Panc1 (cell line): Measurements from ENCODE around the gene SLF2.

ENCODE experiments used
- POLR2AphosphoS5 ChIP-seq: IDR thresholded peaks from 2 replicates; pipeline ENCODE4 v1.6.1; 2012; ENCODE audit warnings: mild to moderate bottlenecking, low read depth, low read length, moderate library complexity
- SIN3A ChIP-seq: IDR thresholded peaks from 2 replicates; pipeline ENCODE4 v1.6.1; 2012; ENCODE audit warnings: low read depth, mild to moderate bottlenecking, low read length, moderate library complexity, borderline replicate concordance; ENCODE audit not compliant: insufficient read depth
- TCF7L2 ChIP-seq: IDR thresholded peaks from 2 replicates; pipeline ENCODE4 v1.6.1; 2011; ENCODE audit warnings: mild to moderate bottlenecking, low read depth, low read length, inconsistent platforms
- TF ChIP-seq, protein P1 (sequence below): fragments of 450-650 bp; IDR thresholded peaks from 2 replicates; pipeline ENCODE4 v1.5.1; 2017; ENCODE audit warnings: mild to moderate bottlenecking
- TF ChIP-seq, protein P2 (sequence below), 2 experiments: IDR thresholded peaks; 2 replicates each; pipeline ENCODE4 v1.6.1; 2011 to 2012; ENCODE audit warnings: low read depth in 2 of 2, control low read depth in 1 of 2, low read length in 1 of 2, mild to moderate bottlenecking in 1 of 2, moderate library complexity in 1 of 2; ENCODE audit not compliant: insufficient read depth in 1 of 2

DNA sequence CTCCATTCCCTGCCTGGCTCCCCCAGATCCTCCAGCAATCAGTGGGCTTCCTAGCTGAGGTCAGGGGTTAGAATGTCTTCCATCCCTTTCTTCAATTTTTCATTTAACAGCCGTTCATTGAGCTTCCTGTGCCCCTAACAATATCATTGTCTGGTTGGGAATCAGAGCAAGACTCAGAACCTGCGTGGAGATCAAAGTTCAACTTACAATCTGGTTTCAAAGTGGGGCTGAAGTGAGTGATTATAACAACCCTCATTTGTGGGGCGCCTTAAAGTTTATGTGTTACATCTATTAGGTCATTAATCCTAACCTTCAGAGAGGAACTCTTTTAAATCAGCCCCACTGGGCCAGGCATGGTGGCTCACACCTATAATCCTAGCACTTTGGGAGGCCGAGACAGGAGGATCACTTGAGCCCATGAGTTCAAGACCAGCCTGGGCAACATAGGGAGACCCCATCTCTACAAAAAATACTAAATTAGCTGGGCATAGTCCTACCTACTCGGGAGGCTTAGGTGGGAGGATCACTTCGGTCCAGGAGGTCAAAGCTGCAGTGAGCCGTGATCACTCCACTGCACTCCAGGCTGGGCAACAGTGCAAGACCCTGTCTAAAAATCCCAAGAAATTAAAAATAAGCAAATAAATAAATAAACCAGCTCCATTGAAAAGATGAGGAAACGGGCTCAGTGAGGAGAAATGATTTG, 45.4 kb upstream of the SLF2 start:
- TF ChIP-seq, protein P1, sequence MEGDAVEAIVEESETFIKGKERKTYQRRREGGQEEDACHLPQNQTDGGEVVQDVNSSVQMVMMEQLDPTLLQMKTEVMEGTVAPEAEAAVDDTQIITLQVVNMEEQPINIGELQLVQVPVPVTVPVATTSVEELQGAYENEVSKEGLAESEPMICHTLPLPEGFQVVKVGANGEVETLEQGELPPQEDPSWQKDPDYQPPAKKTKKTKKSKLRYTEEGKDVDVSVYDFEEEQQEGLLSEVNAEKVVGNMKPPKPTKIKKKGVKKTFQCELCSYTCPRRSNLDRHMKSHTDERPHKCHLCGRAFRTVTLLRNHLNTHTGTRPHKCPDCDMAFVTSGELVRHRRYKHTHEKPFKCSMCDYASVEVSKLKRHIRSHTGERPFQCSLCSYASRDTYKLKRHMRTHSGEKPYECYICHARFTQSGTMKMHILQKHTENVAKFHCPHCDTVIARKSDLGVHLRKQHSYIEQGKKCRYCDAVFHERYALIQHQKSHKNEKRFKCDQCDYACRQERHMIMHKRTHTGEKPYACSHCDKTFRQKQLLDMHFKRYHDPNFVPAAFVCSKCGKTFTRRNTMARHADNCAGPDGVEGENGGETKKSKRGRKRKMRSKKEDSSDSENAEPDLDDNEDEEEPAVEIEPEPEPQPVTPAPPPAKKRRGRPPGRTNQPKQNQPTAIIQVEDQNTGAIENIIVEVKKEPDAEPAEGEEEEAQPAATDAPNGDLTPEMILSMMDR, result no peak
- TF ChIP-seq, protein P2, sequence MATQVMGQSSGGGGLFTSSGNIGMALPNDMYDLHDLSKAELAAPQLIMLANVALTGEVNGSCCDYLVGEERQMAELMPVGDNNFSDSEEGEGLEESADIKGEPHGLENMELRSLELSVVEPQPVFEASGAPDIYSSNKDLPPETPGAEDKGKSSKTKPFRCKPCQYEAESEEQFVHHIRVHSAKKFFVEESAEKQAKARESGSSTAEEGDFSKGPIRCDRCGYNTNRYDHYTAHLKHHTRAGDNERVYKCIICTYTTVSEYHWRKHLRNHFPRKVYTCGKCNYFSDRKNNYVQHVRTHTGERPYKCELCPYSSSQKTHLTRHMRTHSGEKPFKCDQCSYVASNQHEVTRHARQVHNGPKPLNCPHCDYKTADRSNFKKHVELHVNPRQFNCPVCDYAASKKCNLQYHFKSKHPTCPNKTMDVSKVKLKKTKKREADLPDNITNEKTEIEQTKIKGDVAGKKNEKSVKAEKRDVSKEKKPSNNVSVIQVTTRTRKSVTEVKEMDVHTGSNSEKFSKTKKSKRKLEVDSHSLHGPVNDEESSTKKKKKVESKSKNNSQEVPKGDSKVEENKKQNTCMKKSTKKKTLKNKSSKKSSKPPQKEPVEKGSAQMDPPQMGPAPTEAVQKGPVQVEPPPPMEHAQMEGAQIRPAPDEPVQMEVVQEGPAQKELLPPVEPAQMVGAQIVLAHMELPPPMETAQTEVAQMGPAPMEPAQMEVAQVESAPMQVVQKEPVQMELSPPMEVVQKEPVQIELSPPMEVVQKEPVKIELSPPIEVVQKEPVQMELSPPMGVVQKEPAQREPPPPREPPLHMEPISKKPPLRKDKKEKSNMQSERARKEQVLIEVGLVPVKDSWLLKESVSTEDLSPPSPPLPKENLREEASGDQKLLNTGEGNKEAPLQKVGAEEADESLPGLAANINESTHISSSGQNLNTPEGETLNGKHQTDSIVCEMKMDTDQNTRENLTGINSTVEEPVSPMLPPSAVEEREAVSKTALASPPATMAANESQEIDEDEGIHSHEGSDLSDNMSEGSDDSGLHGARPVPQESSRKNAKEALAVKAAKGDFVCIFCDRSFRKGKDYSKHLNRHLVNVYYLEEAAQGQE (IDR thresholded peaks at IDR 0.05; ENCODE audit: insufficient read depth in 1 of 2, low read depth in 2 of 2, low read length in 1 of 2), result no peak
- TF ChIP-seq POLR2AphosphoS5 (no peak), TCF7L2 (no peak), SIN3A (no peak)
